Astrocyte of the hippocampus (primary cell): ENCODE results near the gene RERE.
"Not testable (repeated sequence)": the region's sequence is repeated elsewhere in the genome, so short reads cannot be mapped to it uniquely, and the experiment has no call there.

Experiments used
- DNase-seq: peaks from one replicate; pipeline ENCODE4 v3.0.0; 2011; ENCODE audit warnings: low read depth, low spot score

Gene RERE

DNA sequence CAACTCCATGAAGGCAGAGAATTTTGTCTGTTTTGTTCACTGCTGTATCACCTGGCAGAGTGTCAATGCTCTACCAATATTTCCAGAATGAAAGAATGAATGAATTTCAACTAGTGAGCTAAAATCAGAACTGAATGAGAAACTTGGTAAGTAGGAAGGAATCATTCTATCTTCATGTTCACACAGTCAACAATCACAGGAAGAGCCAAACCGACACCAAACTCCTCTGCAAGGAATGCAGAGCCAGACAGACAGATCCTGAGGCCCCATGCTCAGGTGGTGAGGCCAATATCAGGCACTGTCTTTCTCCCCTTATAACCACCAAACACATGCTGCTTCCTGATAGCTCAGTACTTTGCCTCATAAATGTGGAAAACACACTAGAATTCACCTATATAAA is 360.4 kb downstream of the RERE start:
- DNase-seq, result no peak

DNA sequence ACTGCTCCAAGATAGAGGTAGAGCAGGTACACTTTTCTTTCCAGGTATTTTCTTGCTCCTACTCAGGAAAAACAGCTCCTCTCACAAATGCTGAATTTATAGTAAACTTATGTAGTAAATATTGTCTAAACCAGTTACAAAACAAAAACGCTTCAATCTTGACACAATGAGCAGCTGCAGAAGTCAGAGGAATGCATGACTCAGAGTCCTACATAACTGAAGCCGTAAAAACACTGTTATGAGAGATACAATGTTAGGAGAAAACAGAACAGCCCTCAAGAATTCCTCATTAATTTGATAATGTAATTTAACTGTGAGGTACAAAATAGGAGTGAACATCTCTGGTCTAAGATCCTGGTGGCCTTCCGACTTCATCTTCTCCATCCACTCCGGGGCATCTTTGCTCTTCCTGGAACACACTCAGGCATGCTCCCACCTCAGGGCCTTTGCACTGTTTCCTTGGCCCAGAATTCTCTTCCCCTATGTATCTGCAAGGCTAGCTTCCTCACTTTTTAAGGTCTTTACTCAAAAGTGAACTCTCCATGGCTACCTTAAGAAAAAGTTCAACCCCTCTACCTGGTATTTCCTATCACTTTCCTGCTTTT is 361.0 kb downstream of the RERE start:
- DNase-seq, result peak; percentile 68

DNA sequence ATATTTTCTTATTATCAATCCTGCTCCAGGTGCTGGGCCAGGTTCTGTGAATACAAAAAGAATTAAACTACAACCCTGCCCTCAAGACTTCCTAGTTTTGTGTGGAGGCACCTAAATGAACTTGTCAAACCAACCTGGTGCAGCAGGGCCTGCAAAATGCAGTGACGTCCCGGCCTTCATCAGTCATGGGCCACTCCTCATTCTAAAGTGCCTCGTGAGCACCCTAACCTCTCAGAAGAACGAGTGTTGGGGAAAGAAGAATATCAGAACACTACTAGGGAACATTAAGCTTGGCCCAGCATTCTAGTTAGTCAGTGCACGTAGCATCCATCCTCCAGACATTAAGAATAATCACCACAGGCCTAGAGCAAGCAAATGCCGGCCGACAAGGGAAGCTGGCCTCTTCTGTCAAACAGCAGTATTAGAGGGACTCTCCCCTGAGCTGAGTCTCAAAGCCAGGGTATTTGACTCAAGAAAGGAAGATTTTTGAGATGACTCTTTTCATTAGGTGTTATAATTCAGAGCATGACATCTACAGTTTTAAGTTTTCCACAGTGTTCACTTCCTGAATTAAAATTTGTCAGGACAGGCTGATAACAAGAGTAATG is 361.6 kb downstream of the RERE start:
- no peak for DNase-seq

DNA sequence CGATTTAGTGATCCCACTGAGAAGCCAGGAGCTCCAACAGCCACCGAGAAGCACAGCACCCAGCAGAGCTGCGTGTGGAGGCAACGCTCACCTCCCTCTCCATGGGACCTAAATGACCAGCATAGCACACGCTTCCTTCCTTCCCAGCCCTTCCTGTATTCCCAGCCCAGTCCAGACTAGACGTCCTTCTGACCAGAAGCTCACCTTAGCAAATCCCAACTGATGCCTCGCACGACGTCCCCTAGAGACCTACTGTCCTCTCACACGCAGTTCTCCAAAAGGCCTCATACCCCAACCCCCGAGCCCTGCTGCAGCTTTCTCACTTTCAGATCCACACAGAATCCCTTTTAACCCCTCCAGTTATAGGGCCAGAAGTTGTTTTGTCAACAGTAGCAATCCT is 367.1 kb downstream of the RERE start:
- no peak for DNase-seq

DNA sequence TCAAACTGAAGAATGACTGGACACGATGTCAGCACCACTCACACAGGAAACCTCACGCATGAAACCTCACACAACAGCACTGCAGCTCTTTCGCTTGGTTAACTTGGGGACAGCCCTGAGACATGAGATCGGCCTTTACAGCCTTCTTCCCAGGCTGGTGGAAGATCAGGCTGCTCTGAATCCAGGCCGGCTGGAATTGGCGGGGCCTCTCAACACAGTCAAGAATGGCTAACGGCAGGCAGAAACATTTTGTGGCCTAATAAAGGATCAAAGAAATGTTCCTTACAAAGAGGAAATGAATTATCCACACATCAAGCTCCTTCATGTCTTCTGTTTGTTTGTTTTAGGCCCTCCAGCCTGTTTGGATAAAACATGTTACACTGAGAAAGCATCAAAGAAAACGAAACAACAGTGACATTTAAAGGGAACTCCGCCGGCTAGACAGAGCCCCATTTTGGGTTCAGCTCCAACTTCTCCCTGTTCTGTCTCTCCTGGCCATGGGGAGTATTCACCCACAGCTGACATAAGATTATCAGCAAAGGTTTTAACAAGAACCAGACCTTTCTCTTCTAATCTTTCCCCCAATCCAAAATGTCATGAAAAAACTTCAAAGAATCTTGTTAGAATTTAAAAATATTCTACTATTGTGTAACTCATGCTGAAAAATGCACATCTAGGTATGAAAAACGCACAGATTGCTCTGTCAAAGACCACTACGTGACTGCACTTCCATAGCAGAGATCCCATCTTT is 368.4 kb downstream of the RERE start:
- peak; percentile 48 for DNase-seq

DNA sequence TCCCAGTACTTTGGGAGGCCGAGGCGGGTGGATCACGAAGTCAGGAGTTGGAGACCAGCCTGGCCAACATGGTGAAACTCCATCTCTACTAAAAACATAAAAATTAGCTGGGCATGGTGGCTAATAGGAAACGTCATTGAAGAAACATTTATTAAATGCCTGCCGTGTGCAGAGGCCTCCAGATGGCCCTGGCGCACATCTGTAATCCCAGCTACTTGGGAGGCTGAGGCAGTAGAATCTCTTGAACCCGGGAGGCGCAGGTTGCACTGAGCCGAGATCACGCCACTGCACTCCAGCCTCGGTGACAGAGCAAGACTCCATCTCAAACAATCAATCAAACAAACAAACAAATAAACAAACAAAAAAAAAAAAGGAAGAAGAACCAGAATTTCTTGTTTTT is 368.9 kb downstream of the RERE start:
- not testable (repeated sequence) for DNase-seq

DNA sequence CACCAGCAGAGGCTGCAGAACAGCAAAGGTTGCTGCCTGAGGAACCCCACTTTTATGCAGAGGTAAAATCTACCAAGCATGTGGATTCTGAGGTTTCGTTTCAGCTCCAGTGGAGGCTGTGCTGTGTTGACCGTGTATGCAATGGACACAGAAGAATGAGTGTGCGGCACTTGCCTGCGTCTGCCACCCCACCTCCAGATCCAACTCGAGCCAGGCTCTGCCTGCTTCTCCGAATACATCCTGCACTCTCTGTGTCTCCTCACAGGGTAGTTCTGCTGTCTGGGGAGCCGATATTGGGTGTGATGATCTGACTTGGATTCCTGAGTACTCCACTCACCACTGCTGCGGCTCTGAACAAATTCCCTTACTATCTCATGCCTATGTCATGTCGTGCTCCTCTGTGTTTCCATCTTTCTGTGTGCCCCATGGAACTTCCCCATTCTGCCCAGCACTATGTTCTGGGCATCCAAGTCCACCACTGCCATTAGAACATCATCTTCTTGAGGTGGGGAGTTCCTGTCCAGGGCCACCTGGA is 369.8 kb downstream of the RERE start:
- no peak for DNase-seq

DNA sequence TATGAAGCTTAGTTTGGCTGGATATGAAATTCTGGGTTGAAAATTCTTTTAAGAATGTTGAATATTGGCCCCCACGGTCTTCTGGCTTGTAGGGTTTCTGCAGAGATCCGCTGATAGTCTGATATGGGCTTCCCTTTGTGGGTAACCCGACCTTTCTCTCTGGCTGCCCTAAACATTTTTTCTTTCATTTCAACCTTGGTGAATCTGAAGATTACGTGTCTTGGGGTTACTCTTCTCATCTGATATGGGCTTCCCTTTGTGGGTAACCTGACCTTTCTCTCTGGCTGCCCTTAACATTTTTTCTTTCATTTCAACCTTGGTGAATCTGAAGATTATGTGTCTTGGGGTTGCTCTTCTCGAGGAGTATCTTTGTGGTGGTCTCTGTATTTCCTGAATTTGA is 371.3 kb downstream of the RERE start:
- DNase-seq, result not testable (repeated sequence)

DNA sequence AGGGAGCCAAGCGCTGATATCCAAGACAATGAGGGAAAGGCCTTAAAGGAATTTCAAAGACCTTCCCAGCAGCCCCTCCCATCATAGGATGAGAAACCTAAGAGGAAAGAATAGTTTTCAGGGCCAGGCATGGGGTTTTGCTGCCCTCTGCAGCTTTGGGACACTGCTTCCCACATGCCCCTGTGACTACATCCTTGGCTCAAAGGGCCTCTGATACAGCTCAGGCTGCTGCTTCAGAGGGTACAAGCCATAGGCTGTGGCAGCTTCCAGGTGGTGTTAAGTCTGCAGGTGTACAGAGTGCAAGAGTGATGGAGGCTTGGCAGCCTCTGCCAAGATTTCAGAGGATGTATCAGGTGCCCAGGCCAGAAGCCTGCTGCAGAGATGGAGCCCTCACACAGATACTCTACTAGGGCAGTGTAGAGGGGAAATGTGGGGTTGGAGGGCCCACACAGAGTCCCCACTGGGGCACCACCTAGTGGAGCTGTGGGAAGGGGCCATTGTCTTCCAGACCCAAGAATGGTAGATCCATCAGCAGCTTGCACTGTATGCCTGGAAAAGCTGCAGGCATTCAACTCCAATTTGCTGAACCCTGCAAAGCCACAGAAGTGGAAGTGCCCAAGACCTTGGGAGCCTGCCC is 373.8 kb downstream of the RERE start:
- DNase-seq, result no peak

DNA sequence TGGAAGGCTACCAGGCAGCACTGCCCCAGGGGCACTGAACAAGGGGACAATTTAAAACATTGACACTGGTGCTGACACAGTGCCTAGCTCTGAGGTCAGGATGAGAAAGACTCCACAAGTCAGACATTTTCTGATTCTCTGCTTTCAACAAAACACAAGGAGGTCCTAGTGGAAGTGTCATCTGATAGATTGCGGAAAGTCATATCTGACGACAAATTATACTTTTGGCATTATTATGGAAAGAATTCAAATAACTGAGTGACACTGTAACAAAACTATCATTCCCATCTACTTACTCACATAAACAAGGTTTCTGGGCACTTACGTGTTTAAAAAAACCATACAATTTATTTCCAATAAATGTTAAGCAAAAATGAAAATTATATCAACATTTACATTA is 376.0 kb downstream of the RERE start:
- no peak for DNase-seq

DNA sequence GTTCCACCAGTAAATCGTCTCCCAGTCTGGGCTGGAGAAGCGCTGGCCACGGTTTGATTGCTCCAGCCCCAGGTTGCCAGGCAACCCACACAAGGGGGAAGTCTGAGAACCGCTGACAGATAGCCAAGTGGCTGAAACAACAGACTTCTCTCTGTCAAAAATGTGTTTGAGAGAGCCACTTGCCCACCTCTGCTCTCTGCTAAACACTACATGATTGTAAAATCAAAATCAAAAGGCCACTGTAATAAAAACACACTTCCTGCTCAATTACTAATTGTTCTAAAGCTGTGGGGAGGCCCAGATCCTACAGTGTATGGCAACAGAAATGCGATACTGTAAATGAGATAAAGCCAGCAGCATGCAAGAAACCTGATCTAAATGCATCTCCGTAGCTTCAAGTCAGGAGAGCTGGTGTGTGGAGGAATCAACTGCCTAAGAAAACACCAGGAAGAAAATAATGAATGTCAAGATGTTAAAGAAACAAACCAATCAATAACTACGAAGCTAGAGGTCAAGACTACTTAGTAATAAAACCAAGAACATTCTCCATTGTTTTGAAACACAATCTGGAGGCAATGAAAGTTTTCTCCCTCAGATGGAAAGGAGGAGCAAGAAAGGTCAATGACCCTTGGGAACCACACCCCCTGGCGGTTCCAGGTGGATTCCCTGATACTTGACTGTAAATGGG is 378.3 kb downstream of the RERE start:
- peak; percentile 94 for DNase-seq

DNA sequence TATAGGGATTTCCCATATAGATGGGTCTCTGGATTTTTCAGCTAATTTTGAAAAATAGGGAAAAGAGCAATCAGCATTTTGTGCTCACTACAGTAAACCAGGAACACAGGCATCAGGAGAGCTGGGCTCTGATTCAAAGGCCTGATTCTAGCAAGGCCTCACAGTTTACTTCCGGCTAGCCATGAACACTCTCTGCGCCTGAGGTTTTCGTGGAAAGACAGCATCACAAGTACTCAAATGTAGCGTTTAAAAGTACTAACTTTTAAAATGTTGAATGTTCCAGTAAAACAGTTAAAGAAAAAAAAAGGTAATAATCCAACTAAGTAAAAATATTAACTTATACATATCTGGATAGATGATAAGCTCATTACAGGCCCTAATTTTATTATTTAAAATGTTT is 379.0 kb downstream of the RERE start:
- no peak for DNase-seq

DNA sequence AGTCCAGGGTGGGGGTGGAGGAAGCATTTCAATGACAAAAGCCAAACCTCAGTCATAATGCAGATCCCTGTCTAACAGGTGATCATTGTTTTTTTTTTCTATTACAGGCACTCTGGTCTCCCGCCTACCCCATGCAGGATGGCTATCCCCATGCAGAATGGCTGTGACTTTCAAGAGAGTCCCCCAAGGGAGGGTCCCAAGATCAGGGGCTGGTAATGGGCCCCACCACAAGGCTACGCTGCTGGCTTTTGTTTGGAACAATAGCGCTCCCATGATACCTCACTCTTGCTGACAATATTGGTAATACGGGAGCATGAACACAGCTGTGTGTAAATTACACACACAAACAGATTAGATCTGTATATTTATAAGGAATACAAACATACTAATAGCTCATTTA is 380.1 kb downstream of the RERE start:
- no peak for DNase-seq

DNA sequence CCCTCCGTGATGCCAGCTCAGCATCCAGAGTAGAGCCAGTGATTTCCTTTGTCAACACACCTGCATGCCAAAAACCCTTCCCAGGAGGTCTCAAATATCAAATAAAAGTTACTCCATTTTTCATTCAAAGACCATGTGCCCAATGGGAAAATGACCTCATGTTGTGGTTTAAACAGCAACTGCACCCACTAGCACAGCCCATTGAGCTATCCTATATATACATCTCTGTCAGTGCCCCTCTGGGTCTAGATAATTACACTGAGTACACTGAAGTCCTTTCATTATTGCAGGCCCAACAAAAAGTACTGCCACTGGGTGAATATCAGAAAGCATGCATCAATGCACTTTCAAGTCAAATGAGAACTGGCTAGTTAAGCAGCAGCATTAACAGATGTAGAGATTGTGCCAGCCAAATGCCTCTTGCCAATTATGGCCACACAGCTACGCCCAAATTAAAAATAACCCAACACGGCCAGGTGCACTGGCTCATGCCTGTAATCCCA is 381.8 kb downstream of the RERE start:
- no peak for DNase-seq

DNA sequence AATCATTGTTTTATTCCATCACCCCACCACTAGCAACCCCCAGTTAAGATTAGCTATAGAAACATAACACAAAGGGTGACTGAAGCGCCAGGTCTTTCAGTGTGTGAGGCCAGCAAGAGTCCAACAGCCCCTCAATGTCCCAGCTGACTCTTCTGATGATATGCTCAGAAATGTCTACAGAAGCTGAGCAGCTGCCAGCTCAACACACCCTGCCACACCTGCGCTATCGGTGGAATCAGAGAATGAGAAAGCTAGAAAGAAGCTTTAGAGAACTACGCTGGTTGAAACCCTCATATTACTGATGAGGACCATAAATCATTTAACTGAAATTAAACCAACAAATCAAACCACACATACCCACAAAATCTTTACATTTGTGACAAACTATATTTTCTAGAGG is 383.3 kb downstream of the RERE start:
- DNase-seq, result no peak

DNA sequence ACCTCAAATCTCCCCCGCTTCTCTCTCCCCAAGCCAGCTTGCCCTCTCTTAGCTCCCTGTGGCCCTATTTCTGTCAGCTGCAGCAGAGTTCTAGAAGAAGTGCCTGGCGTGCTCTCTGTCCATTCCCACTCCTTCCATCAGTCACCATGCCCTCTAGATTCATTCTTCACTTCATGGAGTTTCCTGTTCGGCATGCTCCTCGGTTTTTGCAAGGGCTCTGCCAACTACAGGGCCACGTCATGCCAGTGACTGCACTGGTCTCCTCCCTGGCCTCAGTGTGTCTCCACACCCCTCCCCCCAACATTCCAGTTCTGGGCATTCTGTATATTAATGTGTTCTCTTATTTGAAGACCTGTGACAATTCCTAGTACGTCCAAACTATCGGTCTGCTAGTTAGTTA is 385.7 kb downstream of the RERE start:
- no peak for DNase-seq

DNA sequence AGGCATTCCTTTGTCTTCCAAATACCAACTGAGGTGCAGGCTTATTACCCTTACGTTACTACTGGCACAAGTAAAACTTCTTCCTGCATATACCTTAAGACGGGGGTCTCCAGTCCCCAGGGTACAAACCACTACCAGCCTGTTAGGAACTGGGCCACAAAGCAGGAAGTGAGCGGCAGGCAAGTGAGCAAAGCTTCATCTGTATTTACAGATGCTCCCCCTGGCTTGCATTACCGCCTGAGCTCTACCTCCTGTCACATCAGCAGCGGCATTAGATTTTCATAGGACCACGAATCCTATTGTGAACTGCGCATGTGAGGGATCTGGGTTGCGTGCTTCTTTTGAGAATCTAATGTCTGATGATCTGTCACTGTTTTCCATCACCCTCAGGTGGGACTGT is 386.4 kb downstream of the RERE start:
- DNase-seq, result no peak

DNA sequence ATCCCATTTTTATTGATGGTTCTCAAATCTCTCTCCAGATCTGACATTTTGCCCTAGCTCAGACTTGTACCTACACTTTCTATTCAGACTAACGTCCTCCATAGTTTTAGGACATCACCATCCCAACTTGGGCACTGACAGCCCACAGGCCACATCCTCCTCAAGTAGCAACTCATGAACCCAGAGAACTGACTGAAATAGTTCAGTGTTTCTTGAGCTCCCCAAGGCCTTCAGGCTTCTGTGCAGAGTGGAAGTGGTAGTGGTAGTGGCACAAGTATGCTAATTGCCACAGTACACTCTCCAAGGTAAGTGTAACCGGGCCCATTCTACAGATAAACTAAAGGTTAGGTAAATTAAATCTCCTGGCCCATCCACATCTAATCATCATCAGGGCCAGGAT is 387.0 kb downstream of the RERE start:
- no peak for DNase-seq

DNA sequence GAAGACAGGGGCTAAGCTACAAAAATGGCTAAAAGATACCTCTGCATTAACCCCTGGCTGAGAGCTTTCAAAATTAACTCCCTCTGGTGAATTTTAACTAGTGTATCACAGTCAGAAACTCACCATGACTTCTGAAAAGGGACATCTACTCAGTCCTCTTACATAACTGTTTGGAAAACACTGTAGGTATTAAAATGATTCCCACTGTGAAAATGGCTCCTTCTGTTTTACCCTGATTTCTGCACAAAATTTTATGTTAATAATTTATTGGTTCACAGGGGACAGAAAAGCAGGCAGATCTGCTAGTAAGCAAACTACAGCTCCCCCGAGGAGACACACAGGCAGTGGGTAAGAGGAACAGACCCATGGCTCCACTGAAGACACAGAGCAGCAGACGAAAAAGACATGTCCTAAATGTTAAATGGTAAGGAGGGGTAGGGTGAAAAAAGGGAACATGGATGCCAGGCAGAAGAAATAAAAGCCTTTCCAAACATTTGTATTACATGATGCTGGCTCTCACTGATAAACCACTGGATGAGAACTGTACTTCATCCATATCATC is 387.8 kb downstream of the RERE start:
- no peak for DNase-seq

DNA sequence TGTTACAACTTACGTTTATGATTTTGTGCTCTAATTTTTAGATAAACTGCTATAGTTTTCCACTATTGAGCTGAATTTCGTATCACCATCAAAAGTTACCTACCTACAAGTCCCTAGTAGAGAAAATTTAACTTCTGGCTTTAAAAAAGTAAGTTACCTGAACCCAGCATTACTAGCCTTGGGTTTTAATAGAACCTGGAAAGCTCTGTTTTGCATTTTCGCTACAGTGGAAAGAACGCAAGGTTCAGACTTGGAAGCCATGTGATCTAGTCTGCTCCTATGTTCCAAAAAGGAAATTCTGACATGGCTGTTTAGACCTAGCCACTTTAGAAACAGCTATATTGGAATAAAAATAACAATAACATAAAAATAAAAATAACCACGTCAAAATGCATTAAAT is 389.0 kb downstream of the RERE start:
- no peak for DNase-seq

DNA sequence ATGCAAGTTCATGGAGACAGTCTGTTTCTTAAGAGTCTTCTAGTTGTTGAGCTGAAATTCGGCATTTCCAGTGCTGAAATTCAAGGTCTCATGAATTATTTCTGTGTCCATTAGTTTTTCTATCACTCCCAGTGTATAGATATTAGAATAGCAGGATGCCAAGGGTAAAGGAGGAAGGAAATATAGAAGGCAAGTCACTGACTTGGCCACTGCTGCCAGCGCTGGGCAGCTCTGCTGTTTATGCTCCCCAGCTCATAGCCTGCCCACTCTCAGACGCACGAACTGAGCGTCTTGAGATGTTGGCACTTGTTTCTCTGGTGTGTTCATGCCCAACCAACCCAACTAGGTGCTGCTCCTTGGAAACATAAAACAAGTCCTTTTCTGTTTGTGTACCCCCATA is 389.5 kb downstream of the RERE start:
- no peak for DNase-seq
